ENCODE data around the gene XIRP1. TPM values are rescaled to one million over a fixed set of nuclear protein-coding genes. Genes with fewer than 3 reads are reported as not detected.

The XIRP1 gene
- total RNA-seq, 3 donors from 2014 or later = 13.1 to 20.6 (median 18.2) TPM

DNA sequence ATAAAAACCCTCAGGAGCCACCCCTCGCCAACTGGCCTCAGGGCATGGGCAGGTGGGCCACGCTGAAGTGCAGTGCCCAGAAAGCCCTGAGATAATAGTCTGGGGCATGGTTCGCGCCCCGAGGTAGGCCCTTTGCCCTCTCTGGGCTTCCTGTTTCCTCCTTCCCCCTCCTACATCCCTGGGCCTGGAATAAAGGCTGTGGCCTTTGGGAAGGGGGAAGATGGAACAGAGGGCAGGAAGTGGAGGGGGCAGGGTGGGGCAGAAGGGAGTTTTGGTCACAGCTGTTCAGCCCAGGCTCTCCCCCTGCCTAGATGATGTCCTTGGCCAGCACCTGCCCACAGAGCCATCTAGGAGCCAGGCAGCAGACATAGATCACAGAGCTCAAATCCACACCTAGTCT lies 50.3 kb downstream of the XIRP1 start:
- Mint-ChIP-seq H3K36me3 (ENCODE audit: insufficient read depth) (peaks cover 54% of the 10 kb centered on the region), H3K27me3 (ENCODE audit: low read depth) (no peaks in the 10 kb centered on the region), H3K4me1 (ENCODE audit: low read depth) (peaks cover 40% of the 10 kb centered on the region), H3K9me3 (no peaks in the 10 kb centered on the region), H3K4me3 (no peak overlapping the region)
- no peak for DNase-seq
- no peak for ATAC-seq

DNA sequence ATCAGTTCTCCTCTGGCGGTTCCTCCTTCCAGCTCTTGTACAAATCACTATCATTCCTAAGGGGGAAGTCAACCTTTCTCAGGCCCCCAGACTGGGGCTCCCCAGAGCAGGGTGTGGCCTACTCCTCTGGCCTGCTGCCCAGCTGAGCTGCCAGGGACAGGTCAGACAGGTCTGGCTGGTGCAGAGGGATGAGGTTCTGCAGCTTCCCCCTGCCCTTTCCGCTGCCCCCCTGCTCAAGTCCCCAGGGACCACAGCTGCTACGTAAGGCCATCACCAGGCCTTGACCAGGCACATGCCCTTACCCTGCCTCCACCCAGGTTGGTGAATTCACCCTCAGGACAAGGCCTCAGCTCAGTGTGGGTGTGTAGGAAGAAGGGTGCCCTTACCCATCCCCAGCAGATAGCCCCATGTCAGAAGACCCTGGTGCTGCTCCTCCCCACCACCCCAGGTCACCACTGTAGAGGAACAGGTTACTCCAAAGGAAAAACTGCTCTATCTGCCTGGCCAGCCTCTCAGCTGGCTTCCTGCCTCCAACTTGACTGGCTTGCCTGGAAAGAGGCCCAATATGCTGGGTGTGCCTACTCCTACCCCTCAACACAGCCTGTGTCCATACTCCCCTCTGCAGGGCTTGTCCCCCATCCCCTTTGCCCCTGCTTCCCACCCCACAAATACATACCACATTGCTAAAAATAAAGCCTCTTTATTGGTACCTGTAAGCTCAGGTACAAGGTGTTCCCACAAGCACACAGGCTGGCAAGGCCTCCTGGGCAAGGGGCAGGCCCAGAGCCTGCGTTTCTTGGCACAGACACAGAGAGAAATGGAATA lies 51.0 kb downstream of the XIRP1 start:
- DNase-seq (no peak), ATAC-seq (peak in 1 of 2 donors; percentile 2)
- Mint-ChIP-seq H3K4me1 (ENCODE audit: low read depth) (peaks cover 33% of the 10 kb centered on the region), H3K36me3 (ENCODE audit: insufficient read depth) (peaks cover 47% of the 10 kb centered on the region), H3K9me3 (no peaks in the 10 kb centered on the region), H3K27me3 (ENCODE audit: low read depth) (no peaks in the 10 kb centered on the region), H3K4me3 (no peak overlapping the region)

DNA sequence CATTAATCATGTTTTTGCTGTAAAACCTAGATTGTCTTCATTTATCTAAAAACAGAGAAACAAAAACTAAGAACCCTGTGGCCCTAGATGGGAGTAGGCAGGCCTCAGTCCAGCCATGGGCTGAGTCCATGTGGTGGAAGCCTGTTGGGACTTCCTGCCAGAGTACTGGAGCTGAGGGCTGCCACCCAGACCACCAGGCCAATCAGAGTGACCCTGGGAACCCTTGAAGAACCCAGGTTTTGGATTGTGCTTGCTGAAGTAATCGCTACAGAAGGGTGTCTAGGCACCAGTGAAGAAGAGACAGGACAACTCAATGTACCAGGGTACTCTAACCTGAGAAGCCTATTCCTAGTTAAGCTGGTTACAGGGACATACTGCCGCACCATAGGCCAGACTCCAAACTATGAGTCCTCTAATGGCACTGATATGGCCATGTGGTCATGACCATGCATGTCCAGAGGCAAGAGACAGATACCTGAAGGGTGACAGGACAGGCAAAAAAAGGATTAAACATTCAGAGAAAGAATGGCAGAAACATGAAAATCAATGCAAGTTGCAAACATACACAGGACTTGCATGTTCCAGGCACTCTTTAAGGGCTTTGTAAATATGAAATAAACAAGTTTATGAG lies 51.9 kb downstream of the XIRP1 start:
- DNase-seq (no peak), ATAC-seq (no peak)
- H3K4me3 Mint-ChIP-seq = no peak overlapping the region
- no peaks in the 10 kb centered on the region for H3K27me3 Mint-ChIP-seq (ENCODE audit: low read depth)
- H3K36me3 Mint-ChIP-seq (ENCODE audit: insufficient read depth) = peaks cover 40% of the 10 kb centered on the region
- peaks cover 26% of the 10 kb centered on the region for H3K4me1 Mint-ChIP-seq (ENCODE audit: low read depth)
- no peaks in the 10 kb centered on the region for H3K9me3 Mint-ChIP-seq

DNA sequence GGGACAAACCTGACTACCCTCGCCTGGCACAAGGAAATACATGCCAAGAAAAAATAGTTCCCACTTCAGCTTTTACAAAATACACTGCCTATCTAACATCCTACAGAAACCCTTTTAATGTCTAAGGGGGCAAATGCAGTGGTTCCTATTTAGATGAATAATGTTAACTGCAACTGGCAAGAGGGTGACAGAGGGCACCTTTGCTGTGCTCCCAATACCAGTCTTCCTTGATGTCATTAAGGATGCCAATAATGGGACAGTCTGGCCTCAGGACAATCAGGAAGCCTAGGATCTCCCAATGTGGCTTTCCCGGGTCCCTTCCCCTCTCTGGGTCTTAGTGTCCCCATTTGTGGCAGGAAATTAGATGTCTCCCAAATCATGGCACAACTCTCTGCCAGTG lies 53.0 kb downstream of the XIRP1 start:
- no peak for ATAC-seq
- H3K36me3 Mint-ChIP-seq (ENCODE audit: insufficient read depth) = peaks cover 37% of the 10 kb centered on the region
- no peaks in the 10 kb centered on the region for H3K9me3 Mint-ChIP-seq
- H3K4me1 Mint-ChIP-seq (ENCODE audit: low read depth) = peaks cover 23% of the 10 kb centered on the region
- no peak overlapping the region for H3K4me3 Mint-ChIP-seq
- no peak for DNase-seq
- no peaks in the 10 kb centered on the region for H3K27me3 Mint-ChIP-seq (ENCODE audit: low read depth)

DNA sequence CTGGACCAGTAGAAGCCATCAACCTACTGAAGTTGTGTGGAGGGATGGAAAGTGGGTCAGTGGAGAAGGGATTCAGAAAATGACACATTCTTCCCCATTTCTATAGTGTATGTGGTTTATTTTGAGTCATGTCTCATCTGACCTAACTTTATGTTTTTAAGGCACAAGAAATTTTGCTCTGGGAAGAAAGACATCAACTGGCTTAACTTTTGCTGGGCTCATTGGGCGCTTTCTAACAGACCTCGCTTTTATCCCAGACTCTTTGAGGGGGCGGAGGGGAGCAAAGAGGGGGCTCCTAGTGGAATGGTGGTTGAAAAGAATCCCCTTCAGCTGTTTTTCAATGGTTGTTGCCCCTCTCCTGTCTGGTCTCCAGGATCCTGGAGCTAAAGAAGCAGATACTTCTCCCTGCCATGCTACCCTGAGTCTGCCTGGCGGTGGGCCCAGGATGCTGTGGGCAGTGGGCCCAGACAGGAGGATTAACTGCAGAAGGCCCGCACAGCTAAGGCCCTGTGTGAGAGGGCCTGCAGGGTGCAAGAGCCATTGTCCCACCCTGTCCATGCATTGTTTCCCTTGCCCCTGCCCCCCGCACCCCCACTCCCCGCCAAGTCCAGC lies 53.5 kb downstream of the XIRP1 start:
- peaks cover 32% of the 10 kb centered on the region for H3K36me3 Mint-ChIP-seq (ENCODE audit: insufficient read depth)
- no peak overlapping the region for H3K4me3 Mint-ChIP-seq
- H3K9me3 Mint-ChIP-seq = no peaks in the 10 kb centered on the region
- no peaks in the 10 kb centered on the region for H3K27me3 Mint-ChIP-seq (ENCODE audit: low read depth)
- no peak for DNase-seq
- ATAC-seq = peak; percentile 32 to 33
- peaks cover 22% of the 10 kb centered on the region for H3K4me1 Mint-ChIP-seq (ENCODE audit: low read depth)

DNA sequence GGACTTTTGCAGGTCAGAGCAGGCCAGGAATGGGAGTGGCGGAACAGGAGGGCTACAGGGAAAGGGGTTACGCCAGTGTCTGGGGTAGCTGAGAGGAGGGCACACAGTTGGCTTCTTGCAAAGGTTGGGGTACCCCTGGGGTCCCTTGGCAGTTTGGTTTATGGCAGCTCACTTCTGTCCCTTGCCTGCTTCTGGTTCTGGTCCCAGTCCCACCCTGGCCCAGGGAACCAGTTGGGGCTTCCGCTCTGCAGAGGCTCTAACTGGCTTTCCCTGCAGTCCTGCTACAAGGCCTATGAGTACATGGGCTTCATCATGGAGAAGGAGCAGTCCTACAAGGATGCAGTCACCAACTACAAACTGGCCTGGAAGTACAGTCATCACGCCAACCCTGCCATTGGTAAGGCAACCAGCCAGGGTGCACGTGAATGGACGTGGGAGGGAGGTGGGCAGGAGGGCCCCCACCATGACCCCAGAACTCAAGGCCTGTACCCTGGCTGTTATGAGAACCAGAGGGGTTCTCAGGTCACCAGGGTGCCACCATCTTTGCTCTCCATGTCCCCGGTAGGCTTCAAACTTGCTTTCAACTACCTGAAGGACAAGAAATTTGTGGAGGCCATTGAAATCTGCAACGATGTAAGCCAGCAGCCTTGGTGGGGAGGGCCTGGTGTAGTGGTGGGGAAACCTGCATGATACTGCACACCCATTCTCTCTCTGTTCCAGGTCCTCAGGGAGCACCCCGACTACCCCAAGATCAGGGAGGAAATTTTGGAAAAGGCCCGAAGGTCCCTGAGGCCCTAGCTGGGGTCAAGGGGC lies 54.2 kb downstream of the XIRP1 start:
- H3K4me1 Mint-ChIP-seq (ENCODE audit: low read depth) = peaks cover 22% of the 10 kb centered on the region
- DNase-seq = no peak
- no peaks in the 10 kb centered on the region for H3K27me3 Mint-ChIP-seq (ENCODE audit: low read depth)
- peaks cover 28% of the 10 kb centered on the region for H3K36me3 Mint-ChIP-seq (ENCODE audit: insufficient read depth)
- H3K4me3 Mint-ChIP-seq = no peak overlapping the region
- ATAC-seq = no peak
- no peaks in the 10 kb centered on the region for H3K9me3 Mint-ChIP-seq

DNA sequence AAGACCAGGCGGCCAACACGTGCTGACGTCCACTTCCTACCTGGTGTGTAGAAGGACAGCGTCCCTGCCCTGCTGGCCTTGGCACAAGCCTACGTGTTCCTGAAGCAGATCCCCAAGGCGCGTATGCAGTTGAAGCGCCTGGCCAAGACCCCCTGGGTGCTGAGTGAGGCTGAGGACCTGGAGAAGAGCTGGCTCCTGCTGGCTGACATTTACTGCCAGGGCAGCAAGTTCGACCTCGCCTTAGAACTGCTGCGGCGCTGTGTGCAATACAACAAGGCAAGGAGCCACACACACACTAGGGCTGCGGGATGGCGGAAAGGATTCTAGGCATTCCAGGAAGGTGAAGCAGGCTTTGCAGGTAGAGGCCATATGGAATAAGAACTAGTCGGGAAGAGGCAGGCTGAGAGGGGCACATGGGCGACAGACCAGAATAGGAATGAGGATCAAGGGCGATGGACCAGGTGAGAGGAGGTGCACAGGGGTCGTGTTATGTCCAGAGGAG lies 54.9 kb downstream of the XIRP1 start:
- Mint-ChIP-seq H3K27me3 (ENCODE audit: low read depth) (no peaks in the 10 kb centered on the region), H3K36me3 (ENCODE audit: insufficient read depth) (peaks cover 23% of the 10 kb centered on the region), H3K9me3 (no peaks in the 10 kb centered on the region), H3K4me3 (no peak overlapping the region), H3K4me1 (ENCODE audit: low read depth) (peaks cover 16% of the 10 kb centered on the region)
- no peak for DNase-seq
- ATAC-seq = no peak

DNA sequence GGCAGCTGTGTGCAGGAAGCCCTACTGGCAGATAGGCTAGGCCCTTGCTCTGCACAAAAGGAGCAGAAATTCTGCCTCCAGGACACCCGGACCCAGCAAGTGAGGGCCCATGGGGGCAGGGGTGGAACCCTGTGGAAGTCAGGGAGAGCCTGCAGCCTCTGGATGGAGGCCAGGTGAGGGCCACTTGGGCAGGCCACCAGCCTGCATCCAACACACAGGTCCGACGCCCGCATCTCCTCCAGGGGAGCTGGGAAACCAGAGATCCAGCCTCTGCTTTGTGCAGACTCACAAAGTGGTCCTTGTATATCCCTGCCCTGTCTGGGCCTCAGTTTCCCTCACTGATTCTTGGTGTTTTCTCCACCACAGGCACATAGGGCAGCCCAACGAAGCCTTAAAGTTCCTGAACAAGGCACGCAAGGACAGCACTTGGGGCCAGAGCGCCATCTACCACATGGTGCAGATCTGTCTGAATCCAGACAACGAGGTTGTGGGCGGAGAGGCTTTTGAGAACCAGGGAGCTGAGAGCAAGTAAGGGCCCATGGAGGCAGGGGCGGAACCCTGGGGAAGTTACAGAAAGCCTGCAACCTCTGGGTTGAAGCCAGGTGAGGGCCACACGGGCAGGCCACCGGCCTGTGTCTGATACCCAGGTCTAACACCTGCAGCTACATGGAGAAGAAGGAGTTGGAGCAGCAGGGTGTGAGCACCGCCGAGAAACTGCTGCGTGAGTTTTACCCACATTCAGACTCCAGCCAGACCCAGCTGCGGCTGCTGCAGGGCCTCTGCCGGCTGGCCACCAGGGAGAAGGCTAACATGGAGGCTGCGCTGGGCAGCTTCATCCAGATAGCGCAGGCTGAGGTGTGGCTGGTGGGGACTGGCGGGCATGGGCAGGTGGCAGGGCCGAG lies 55.6 kb downstream of the XIRP1 start:
- ATAC-seq (no peak), DNase-seq (no peak)
- H3K36me3 Mint-ChIP-seq (ENCODE audit: insufficient read depth) = peaks cover 19% of the 10 kb centered on the region
- no peaks in the 10 kb centered on the region for H3K27me3 Mint-ChIP-seq (ENCODE audit: low read depth)
- H3K4me3 Mint-ChIP-seq = no peak overlapping the region
- H3K9me3 Mint-ChIP-seq = no peaks in the 10 kb centered on the region
- peaks cover 16% of the 10 kb centered on the region for H3K4me1 Mint-ChIP-seq (ENCODE audit: low read depth)

DNA sequence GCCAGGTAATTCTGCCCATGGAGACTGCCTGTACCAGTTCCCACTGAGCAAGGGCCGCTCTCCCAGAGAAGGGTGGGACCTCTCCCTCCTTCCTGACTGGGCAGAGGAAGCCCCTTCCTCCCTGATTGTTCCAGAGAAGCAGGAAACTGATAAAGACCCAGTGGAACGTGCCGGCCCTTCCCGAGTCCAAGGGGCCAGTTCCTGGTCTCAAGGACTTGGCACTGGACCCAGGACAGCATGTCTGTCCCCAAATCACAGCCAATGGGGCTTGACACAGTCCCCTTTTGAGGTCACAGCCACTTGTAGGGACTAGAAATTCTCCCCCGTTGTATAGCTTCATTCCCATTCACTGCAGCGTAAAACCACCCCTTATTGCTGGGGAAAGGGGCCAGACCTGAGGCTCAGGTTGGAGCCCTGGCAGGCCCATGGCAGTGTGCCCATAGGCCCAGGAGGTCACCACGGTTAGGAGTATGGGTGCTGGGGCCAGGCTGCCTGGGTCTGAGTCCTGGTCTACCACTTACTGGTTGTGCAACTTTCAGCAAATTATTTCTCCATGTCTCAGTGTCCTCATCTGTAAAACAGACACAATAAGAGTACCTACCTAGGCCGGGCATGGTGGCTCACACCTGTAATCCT lies 57.1 kb downstream of the XIRP1 start:
- DNase-seq (no peak), ATAC-seq (no peak)
- Mint-ChIP-seq H3K27me3 (ENCODE audit: low read depth) (no peaks in the 10 kb centered on the region), H3K9me3 (no peaks in the 10 kb centered on the region), H3K4me3 (no peak overlapping the region), H3K4me1 (ENCODE audit: low read depth) (peaks cover 8% of the 10 kb centered on the region), H3K36me3 (ENCODE audit: insufficient read depth) (peaks cover 4% of the 10 kb centered on the region)

DNA sequence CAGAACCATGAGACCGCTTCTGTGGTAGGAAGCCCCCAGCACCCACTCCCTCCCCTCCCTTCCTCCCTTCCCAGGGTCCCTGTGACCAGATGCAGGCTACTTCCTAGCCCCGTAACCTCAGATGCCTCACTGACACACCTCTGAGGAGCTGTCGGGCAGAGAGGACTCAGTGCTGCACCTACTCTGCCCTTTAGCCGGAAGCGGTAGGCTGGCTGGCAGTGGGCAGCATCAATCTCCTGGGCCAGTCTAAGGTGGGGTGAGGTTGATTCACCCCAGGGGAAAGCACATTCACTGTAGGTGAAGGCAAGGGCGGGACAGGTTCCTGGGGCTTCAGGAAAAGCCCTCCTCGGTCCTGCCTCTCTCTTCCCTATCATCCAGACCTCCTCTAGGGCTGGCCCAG lies 58.1 kb downstream of the XIRP1 start:
- Mint-ChIP-seq H3K27me3 (ENCODE audit: low read depth) (no peaks in the 10 kb centered on the region), H3K4me3 (no peak overlapping the region), H3K4me1 (ENCODE audit: low read depth) (peaks cover 7% of the 10 kb centered on the region), H3K9me3 (no peaks in the 10 kb centered on the region), H3K36me3 (ENCODE audit: insufficient read depth) (peaks cover 4% of the 10 kb centered on the region)
- no peak for ATAC-seq
- DNase-seq = no peak

DNA sequence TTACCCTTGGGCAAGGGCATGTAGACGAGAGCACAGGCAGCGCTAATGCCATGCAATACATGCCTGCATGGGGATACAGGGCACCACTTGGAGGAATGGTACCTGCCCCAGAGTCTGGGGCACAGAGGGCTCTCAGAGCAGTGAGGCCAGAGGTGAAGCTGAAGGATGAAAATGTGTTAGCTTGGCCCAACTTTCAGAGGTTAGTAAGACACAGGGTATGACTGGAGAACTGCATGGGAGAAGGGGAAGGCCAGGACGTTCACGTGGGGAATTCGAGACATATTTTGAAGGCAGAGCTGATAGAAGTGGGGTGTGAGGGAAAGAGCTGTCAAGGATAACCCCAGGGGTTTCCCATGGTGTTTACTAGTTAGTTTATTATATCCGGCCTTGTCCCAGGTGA lies 58.6 kb downstream of the XIRP1 start:
- Mint-ChIP-seq H3K4me3 (no peak overlapping the region), H3K4me1 (ENCODE audit: low read depth) (peaks cover 6% of the 10 kb centered on the region), H3K36me3 (ENCODE audit: insufficient read depth) (peaks cover 4% of the 10 kb centered on the region), H3K9me3 (no peaks in the 10 kb centered on the region), H3K27me3 (ENCODE audit: low read depth) (no peaks in the 10 kb centered on the region)
- ATAC-seq (no peak), DNase-seq (no peak)

Data from activated T-cell treated with anti-CD3 and anti-CD28 coated beads, Interleukin-2, amount 50 U/mL, for 4 hours (primary cell).